CD14-positive monocyte (primary cell): ENCODE data around the gene SLC22A3. TPM values are rescaled to one million over a fixed set of nuclear protein-coding genes. Genes with fewer than 3 reads are reported as not detected.

Source experiments
- DNase-seq, 3 donors: peaks; one replicate each; pipeline ENCODE4 v3.0.0-alpha.2; 2011 to 2022
- H2AFZ ChIP-seq: 2 replicates; pipeline ENCODE4 v1.6.0; 2012; ENCODE audit warnings: mild to moderate bottlenecking, low read depth, low read length, inconsistent platforms; ENCODE audit not compliant: insufficient read depth, poor library complexity, severe bottlenecking
- H3K27ac ChIP-seq, 2 donors: 1 replicate in 1 of 2; 2 replicates in 1 of 2; pipeline ENCODE4 v1.5.1; 2012 to 2013; ENCODE audit warnings: low read length in 2 of 2, control low read depth in 1 of 2, inconsistent platforms in 1 of 2, low read depth in 1 of 2, mild to moderate bottlenecking in 1 of 2
- H3K27me3 ChIP-seq, 2 donors: one replicate each; pipeline versions ENCODE4 v1.6.0 to v1.6.1; 2011 to 2013; ENCODE audit warnings: low read length in 2 of 2; ENCODE audit not compliant: control insufficient read depth in 2 of 2, insufficient read depth in 2 of 2
- H3K36me3 ChIP-seq, 2 donors: replicated peaks in 1 of 2; 1 replicate in 1 of 2; 2 replicates in 1 of 2; pipeline versions ENCODE4 v1.5.1 to v1.6.1; 2012 to 2013; ENCODE audit warnings: low read length in 2 of 2, control low read depth in 1 of 2, inconsistent platforms in 1 of 2, mild to moderate bottlenecking in 1 of 2; ENCODE audit not compliant: insufficient read depth in 2 of 2, control insufficient read depth in 1 of 2
- H3K4me1 ChIP-seq, 2 donors: 1 replicate in 1 of 2; 2 replicates in 1 of 2; pipeline versions ENCODE4 v1.5.1 to v1.6.1; 2012 to 2013; ENCODE audit warnings: low read length in 2 of 2, control low read depth in 1 of 2, inconsistent platforms in 1 of 2, mild to moderate bottlenecking in 1 of 2, moderate library complexity in 1 of 2; ENCODE audit not compliant: insufficient read depth in 2 of 2, control insufficient read depth in 1 of 2
- H3K4me2 ChIP-seq: replicated peaks from 2 replicates; pipeline ENCODE3; 2012; ENCODE audit warnings: low read length, moderate library complexity, mild to moderate bottlenecking; ENCODE audit not compliant: poor library complexity, severe bottlenecking; ENCODE audit errors: extremely low read depth
- H3K4me3 ChIP-seq, 3 experiments: fragments of 200-600 bp in 1 of 3; sonication (generic) in 1 of 3; replicated peaks in 1 of 3; 1 replicate in 2 of 3; 2 replicates in 1 of 3; pipeline ENCODE4 v1.5.1; 2011 to 2013; ENCODE audit warnings: low read length in 3 of 3, mild to moderate bottlenecking in 3 of 3, control low read depth in 2 of 3, low read depth in 2 of 3, inconsistent platforms in 1 of 3, moderate library complexity in 1 of 3
- H3K79me2 ChIP-seq: 2 replicates; pipeline ENCODE4 v1.6.0; 2012; ENCODE audit warnings: mild to moderate bottlenecking, control low read depth, inconsistent platforms, low read length, moderate library complexity; ENCODE audit not compliant: insufficient read depth
- H3K9ac ChIP-seq: 2 replicates; pipeline ENCODE4 v1.6.0; 2017; ENCODE audit warnings: low read length, mild to moderate bottlenecking; ENCODE audit not compliant: insufficient read depth, poor library complexity, severe bottlenecking
- H3K9me3 ChIP-seq, 2 donors: replicated peaks in 1 of 2; 1 replicate in 1 of 2; 2 replicates in 1 of 2; pipeline versions ENCODE4 v1.5.1 to v1.6.1; 2012 to 2013; ENCODE audit warnings: low read length in 2 of 2, control low read depth in 1 of 2; ENCODE audit not compliant: control insufficient read depth in 1 of 2, insufficient read depth in 1 of 2
- H4K20me1 ChIP-seq: 2 replicates; pipeline ENCODE4 v1.6.0; 2012; ENCODE audit warnings: mild to moderate bottlenecking, low read length, control low read depth, moderate library complexity; ENCODE audit not compliant: insufficient read depth
- H3K27ac Mint-ChIP-seq, 7 donors: one replicate each; pipeline ENCODE4 v1.8.0; 2020; ENCODE audit warnings: mild to moderate bottlenecking in 7 of 7, mixed read lengths in 7 of 7, moderate library complexity in 6 of 7, inconsistent platforms in 2 of 7
- H3K27me3 Mint-ChIP-seq, 3 donors: one replicate each; pipeline ENCODE4 v1.8.0; 2021 to 2022; ENCODE audit warnings: low read depth in 3 of 3, mild to moderate bottlenecking in 3 of 3, mixed read lengths in 3 of 3, moderate library complexity in 3 of 3, inconsistent platforms in 1 of 3
- H3K36me3 Mint-ChIP-seq, 2 donors: one replicate each; pipeline ENCODE4 v1.8.0; 2020; ENCODE audit warnings: mixed read lengths in 2 of 2, inconsistent platforms in 1 of 2, mild to moderate bottlenecking in 1 of 2
- H3K4me1 Mint-ChIP-seq: one replicate; pipeline ENCODE4 v1.8.0; 2020; ENCODE audit warnings: mild to moderate bottlenecking, mixed read lengths
- H3K4me3 Mint-ChIP-seq, 2 donors: one replicate each; pipeline ENCODE4 v1.8.0; 2020; ENCODE audit warnings: mild to moderate bottlenecking in 2 of 2, mixed read lengths in 2 of 2, moderate library complexity in 1 of 2
- H3K9me3 Mint-ChIP-seq, 7 donors: one replicate each; pipeline ENCODE4 v1.8.0; 2020 to 2022; ENCODE audit warnings: mixed read lengths in 7 of 7, mild to moderate bottlenecking in 6 of 7, moderate library complexity in 6 of 7, inconsistent platforms in 2 of 7
- WGBS: methylation state at CpG from one replicate; pipeline ENCODE4 v1.1.5; 2013; ENCODE audit warnings: missing lambda C conversion rate; ENCODE audit not compliant: insufficient coverage; 5-methylcytosine and 5-hydroxymethylcytosine counted together
- intact Hi-C, 2 donors: fragments of 100-400 bp; cut with micrococcal nuclease; formaldehyde crosslinking; loops; one replicate each; pipeline versions ENCODE4 v1.15.0 to v1.15.1; 2023
- polyA plus RNA-seq, 3 donors: library from polyadenylated mRNA; depleted of rRNA in 1 of 3; unstranded in 2 of 3; stranded (reverse) in 1 of 3; fragments of 300-500 nt in 2 of 3; fragments of >200 nt in 1 of 3; fragmentation: Illumina TruSeq in 2 of 3; gene quantifications; 1 replicate in 2 of 3; 2 replicates in 1 of 3; pipeline ENCODE4 v1.2.3, GENCODE V29; 2012 to 2021
- TF ChIP-seq, protein P1 (sequence below): fragments of 200-600 bp; IDR thresholded peaks from one replicate; pipeline ENCODE4 v1.8.0; 2022; ENCODE audit warnings: antibody characterized with exemption, mild to moderate bottlenecking

SLC22A3 gene
- polyA plus RNA-seq, 3 donors = not detected

GRCh38 chr6:160331204-160331603 is 17.0 kb upstream of the SLC22A3 start:
- no peaks in the 10 kb centered on the region for H3K79me2 ChIP-seq
- H3K4me1 ChIP-seq = no peaks in the 10 kb centered on the region
- no peak overlapping the region for H3K4me3 Mint-ChIP-seq
- H3K27ac Mint-ChIP-seq = no peak overlapping the region
- H3K27me3 ChIP-seq = no peaks in the 10 kb centered on the region
- no peak overlapping the region for H3K4me3 ChIP-seq
- no peak overlapping the region for H3K27ac ChIP-seq
- no peaks in the 10 kb centered on the region for H3K36me3 ChIP-seq
- H3K9me3 Mint-ChIP-seq = peaks cover 0 to 12% (median 0%) of the 10 kb centered on the region in 7 donors
- no peaks in the 10 kb centered on the region for H3K4me1 Mint-ChIP-seq
- no peak overlapping the region for H3K9ac ChIP-seq
- TF ChIP-seq, protein P1, sequence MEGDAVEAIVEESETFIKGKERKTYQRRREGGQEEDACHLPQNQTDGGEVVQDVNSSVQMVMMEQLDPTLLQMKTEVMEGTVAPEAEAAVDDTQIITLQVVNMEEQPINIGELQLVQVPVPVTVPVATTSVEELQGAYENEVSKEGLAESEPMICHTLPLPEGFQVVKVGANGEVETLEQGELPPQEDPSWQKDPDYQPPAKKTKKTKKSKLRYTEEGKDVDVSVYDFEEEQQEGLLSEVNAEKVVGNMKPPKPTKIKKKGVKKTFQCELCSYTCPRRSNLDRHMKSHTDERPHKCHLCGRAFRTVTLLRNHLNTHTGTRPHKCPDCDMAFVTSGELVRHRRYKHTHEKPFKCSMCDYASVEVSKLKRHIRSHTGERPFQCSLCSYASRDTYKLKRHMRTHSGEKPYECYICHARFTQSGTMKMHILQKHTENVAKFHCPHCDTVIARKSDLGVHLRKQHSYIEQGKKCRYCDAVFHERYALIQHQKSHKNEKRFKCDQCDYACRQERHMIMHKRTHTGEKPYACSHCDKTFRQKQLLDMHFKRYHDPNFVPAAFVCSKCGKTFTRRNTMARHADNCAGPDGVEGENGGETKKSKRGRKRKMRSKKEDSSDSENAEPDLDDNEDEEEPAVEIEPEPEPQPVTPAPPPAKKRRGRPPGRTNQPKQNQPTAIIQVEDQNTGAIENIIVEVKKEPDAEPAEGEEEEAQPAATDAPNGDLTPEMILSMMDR = no peak
- no peaks in the 10 kb centered on the region for H3K36me3 Mint-ChIP-seq
- no peak for DNase-seq
- no peak overlapping the region for H3K4me2 ChIP-seq
- intact Hi-C loops = no loop called here
- H3K27me3 Mint-ChIP-seq = peaks cover 0 to 7% (median 6%) of the 10 kb centered on the region in 3 donors
- H4K20me1 ChIP-seq = no peaks in the 10 kb centered on the region
- WGBS = 50% methylated on average over 2 of the region's 5 CpGs
- H3K9me3 ChIP-seq = no peaks in the 10 kb centered on the region
- no peak overlapping the region for H2AFZ ChIP-seq

DNA sequence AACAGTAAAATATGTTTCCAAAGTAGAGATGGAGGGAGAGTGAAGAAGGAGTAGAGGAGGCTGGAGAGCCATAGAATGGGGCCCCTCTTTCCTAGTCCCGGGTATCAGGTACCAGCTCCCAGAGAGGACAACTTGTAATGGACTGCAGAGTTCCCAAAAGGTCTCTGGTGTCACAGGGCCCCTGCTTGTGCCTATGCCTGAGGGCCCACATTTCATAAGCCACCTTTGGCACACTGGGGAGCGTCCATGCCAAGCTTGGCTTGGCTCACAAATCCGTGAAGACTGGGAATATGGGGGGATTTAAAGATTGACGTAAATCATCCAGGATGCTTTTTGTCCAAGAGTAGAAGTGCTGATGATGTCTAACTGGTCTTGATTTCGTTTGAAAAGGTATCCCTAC is 16.4 kb upstream of the SLC22A3 start:
- 71% methylated on average over 1 of the region's 5 CpGs for WGBS
- H2AFZ ChIP-seq = no peak overlapping the region
- H3K27ac ChIP-seq = no peak overlapping the region
- H3K4me2 ChIP-seq = no peak overlapping the region
- no peak overlapping the region for H3K4me3 ChIP-seq
- H3K4me1 ChIP-seq = no peaks in the 10 kb centered on the region
- no peaks in the 10 kb centered on the region for H4K20me1 ChIP-seq
- no peaks in the 10 kb centered on the region for H3K9me3 ChIP-seq
- no peak for DNase-seq
- Mint-ChIP-seq H3K36me3 (no peaks in the 10 kb centered on the region), H3K4me1 (no peaks in the 10 kb centered on the region), H3K4me3 (no peak overlapping the region), H3K27ac (no peak overlapping the region), H3K27me3 (peaks cover 0 to 7% (median 6%) of the 10 kb centered on the region in 3 donors), H3K9me3 (peaks cover 0 to 12% (median 0%) of the 10 kb centered on the region in 7 donors)
- H3K79me2 ChIP-seq = no peaks in the 10 kb centered on the region
- no peaks in the 10 kb centered on the region for H3K36me3 ChIP-seq
- intact Hi-C loops = no loop called here
- no peaks in the 10 kb centered on the region for H3K27me3 ChIP-seq
- H3K9ac ChIP-seq = no peak overlapping the region
- TF ChIP-seq, protein P1 = no peak
